HG03066 (cell line): Measurements from ENCODE around the gene TEAD1.

Experiments used
- ATAC-seq: cut with Tn5 transposase; IDR thresholded peaks from one replicate; pipeline ENCODE4 v1.9.1; 2021; ENCODE audit warnings: low read depth; ENCODE audit not compliant: unreplicated experiment

Gene TEAD1

DNA sequence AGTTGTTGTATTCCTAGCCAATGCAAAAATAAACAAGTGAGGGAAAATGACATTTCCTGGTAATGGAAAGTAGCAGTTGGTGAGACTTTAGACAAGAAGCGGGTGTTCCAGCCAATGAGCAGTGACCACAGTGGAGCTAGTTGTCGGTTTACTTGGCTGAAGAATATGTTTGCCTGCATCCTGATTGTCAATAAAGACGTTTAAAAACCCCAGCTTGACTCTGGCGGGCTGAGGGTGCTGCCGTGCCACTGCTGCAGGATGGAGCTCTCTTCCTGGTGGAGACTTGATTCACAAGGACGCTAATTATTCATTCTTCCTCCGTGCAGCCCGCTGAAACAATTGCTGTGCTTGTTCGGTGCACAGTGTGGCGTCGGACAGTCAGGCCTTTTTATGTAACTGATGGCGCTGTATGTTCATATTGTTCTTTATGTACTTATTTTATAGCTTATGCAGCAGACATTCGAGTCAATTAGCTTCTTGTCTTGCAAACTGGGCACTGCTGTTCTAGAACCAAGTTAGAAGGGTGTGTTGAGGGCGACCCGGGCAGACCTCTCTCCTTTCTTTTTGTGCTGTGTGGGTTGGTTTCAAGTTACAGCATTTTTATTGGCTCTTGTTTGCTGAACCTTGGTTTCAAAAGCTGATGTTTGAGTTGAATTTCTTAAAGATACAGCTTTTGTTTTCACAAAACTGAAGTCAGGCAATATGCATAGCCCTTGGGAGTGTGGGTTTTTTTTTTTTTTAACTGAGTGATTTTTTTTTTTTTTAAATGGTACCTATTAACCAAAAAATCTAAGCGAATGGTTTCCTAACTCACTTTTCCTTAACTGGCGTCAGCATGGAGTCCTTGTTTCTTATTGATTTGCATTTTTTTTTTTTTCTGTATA, 153.9 kb downstream of the TEAD1 start:
- no peak for ATAC-seq

DNA sequence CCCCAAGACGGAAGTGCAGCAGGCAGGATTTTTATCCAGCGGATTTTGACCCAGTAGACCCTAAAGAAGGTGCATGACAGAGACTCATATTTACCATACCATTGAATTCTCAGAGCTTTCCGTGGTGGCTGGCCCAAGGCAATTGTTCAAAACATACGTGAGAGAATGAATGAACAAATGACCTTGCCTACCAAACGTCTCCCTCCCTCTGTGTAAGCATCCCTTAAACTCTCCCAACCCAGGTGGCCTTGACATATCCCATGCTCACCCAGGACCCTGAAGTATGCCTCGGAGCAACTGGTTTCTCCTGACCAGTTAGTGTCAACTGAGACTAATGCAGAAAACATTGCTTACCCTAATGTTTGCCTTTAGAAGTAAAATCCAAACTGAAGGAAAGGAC, 154.9 kb downstream of the TEAD1 start:
- no peak for ATAC-seq

DNA sequence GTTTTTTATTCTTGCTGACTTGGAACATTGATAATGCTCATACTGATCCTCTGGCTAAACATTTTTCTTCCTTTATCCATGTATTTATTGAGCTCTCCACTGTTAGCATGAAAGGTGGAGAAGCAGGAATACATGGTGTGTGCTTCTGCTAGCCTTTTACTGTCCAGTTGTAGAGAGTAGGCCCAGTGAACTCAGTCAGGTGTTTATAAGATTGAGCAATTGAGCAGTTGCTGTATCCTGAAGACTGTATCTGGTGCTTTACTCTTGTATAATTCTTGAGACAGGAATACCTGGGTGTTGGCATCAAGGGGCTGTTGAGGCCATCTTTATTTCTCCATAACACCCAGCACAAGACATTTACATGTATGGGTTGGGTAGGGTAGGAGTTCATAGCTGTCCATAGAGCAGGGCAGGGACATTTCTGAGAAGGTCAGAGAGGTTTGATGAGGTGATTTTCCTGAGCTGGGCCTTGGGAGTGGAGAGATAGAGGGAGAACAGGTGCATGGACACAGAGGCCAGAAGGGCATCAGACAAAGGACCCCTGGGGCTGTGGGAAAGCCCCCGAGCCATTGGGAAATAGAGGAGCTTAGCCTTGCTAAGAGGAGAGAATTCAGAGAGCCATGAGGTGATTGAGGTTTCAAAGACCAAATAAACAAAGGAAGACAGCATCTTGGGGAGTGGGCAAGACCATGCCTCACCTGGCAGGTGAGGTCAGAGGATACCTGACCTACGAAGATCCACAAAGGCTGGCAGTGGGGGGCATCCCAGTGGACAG, 155.5 kb downstream of the TEAD1 start:
- ATAC-seq, result no peak

- no peak for ATAC-seq
These were observed 157.4 kb downstream of the TEAD1 start for GRCh38 chr11:12831471-12832202.

DNA sequence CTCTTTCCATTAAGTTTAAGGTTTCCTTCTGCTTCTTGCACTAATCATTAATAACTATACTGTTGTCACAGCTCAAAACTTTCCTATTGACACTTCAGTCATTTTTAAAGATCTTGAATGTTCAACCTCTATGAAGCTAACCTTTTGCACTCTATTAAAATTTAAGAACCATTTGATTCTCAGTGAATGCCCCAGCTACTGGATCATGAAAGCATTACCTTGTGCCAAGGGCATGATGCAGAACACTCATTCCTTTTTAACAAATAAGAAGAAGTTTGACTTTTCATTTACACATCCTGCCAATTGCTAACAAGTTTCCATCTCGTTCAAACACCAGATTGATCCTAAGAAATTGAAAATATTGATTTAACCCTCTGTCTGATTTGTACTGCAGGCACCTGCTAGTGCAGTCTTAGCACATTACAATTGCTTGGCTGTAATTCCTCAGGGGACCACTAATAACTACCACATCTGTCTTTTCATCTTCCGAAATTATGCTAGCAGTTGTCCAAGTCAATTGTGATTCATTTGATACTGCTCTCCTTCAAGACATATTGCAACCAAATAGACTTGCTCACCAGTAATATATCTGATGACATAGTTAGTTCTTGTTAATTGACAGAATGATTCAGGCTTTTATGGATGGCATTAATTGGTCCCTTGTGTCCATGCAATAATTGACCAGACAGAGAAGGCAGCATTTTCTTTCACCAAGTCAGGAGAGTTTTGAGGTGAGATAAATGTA, 158.4 kb downstream of the TEAD1 start:
- ATAC-seq, result no peak

DNA sequence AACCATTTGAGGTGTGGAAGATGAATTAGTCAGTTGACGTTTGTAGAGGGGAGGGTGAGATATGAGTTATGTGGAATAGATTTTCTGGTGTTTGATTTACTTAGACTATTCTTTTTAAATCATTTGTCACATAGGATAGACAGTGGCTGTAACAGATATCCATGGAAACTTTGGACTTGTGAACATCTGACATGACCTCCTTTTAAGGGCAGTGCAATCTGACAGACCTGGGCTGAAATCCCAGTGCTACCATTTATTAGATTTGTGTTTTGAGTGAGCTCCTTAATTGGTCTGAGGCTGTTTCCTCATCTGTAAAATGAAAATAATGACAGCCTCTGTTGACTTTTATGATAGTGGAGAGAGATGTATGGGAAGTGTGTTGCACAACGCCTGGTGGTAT, 159.9 kb downstream of the TEAD1 start:
- no peak for ATAC-seq

DNA sequence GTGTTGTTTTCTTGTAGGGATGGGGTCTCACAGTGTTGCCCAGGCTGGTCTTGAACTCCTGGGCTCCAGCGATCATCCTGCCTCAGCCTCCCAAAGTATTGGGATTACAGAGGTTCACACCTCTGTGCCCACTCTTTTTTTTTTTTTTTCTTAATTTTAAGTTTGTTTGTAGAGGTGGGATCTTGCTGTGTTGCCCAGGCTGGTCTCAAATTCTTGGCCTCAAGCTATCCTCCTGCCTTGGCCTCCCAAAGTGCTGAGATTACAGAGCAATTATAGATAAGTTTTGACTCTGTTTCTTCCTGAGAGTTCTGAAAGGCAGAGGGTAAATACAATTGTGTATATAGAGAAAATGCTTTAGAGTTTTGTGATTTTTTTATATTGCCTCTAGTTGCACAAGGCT, 160.4 kb downstream of the TEAD1 start:
- no peak for ATAC-seq

DNA sequence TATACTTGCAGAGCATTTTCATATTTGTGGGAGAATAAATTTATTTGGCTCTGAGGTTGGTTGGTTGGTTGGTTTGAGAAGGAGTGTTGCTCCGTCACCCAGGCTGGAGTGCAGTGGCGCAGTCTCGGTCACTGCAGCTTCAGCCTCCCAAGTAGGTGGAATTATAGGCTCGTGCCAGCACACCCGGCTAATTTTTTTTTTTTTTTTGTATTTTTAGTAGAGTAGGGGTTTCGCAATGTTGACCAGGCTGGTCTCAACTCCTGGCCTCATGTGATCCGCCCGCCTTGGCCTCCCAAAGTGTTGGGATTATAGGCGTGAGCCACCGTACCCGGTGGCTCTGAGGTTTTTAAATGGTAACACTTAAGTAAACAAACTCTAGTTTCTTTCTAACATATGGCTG, 161.1 kb downstream of the TEAD1 start:
- ATAC-seq, result no peak

- no peak for ATAC-seq
These were observed 164.4 kb downstream of the TEAD1 start for GRCh38 chr11:12838463-12839123.

GRCh38 chr11:12840871-12841660, 166.8 kb downstream of the TEAD1 start:
- no peak for ATAC-seq

DNA sequence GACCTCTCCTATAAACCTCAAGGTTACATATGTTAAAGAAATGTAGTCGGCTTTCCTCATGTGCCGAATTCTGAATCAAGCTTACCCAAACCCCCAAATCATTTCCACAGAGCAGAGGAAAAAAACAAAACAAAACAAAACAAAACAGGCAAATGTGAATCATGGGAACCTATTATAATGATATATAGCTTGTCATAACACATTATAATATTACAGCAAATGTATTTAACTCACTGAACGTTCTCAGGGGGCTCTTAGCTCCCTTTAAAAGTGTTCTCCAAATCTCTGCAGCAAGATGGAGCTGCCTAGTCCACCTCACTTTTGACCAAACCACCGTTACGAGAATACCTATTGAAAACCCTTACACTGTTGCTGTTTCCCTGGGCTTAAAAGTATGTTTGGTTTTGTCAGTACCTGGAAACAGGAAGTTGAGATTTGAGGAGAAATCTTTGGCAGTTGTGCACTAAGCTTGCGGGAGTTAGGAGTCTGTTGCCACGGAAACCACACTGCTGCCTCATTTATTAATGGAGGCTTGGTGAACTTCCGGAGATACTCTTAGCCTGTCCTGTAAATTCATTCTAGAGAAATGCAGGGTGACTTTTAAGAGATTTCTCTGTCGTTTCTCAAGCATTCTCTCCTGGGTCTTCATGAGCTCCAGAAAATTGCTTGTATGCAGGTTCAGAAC, 167.9 kb downstream of the TEAD1 start:
- no peak for ATAC-seq

DNA sequence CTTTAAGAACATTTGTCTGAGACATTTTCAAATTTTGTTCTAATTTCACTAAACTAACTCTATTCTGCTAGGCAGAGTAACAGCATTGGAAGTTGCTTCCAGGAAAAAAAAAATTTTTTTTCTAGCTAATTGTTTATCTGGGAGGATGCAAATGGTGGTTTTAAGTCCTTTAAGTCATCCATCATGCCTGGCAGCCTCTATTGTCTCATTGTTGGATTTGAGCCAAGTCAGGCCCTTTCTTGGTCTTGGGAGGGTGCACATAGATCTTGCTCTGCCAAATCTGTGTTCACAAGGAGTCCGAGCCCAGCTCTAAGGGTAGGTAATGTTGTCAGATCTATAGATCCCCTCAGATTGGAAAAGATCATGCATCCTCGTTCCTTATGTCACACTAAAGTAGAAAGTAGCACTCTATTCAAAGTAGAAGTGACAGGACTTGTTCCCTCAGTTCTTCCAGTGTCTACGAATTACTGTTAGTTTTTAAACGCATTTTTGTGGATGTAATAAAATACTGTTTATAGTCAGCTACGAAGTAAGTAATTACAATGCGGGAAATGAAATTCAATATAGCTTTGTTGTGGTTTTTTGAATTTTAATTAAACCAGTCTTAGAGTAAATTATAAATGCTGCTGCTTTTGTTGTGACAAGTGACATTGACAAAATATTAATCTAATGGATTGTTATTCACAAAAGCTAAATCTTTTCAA, 168.9 kb downstream of the TEAD1 start:
- ATAC-seq, result no peak

DNA sequence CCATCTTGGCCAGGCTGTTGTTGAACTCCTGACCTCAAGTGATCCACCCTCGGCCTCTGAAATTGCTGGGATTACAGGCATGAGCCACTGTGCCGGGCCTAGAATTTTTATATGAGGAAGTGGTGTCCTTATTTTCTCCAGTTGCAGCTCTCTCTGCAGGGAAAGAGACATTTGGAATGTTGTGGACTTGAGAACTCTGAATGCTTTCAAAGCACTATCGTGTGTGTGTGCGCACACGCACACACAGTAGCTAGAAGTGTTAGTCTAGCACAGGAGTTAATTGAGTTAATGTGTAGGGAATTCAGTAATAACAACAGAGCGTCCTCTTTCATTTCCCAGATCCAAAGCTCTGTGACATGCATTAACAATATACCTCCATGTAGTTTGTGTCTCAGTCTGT, 170.9 kb downstream of the TEAD1 start:
- ATAC-seq, result no peak

- no peak for ATAC-seq
These were observed 171.6 kb downstream of the TEAD1 start for GRCh38 chr11:12845739-12846358.

GRCh38 chr11:12846786-12847615, 172.8 kb downstream of the TEAD1 start:
- ATAC-seq, result no peak

GRCh38 chr11:12848413-12848812, 174.2 kb downstream of the TEAD1 start:
- ATAC-seq, result no peak

- no peak for ATAC-seq
These were observed 179.1 kb downstream of the TEAD1 start for GRCh38 chr11:12853325-12853651.
